Liver (tissue), 9 donors: ENCODE results near the gene MYO15B. TPM values are rescaled to one million over a fixed set of nuclear protein-coding genes. Genes with fewer than 3 reads are reported as not detected.

Experiments
- DNase-seq: peaks from one replicate; pipeline ENCODE4 v3.0.0-alpha.2; 2017; ENCODE audit warnings: low spot score
- H3K27ac ChIP-seq, 2 donors: one replicate each; pipeline ENCODE4 v1.7.0; 2013; ENCODE audit warnings: inconsistent platforms in 2 of 2, low read length in 2 of 2, control low read depth in 1 of 2, low read depth in 1 of 2, mild to moderate bottlenecking in 1 of 2
- H3K27me3 ChIP-seq, 4 donors: one replicate each; pipeline versions ENCODE4 v1.6.1 to v1.7.0; 2013; ENCODE audit warnings: low read length in 3 of 4, inconsistent platforms in 1 of 4, mild to moderate bottlenecking in 1 of 4, moderate library complexity in 1 of 4; ENCODE audit not compliant: control insufficient read depth in 4 of 4, insufficient read depth in 4 of 4
- H3K36me3 ChIP-seq, 4 donors: one replicate each; pipeline versions ENCODE4 v1.6.1 to v1.7.0; 2013; ENCODE audit warnings: low read length in 3 of 4, mild to moderate bottlenecking in 3 of 4, low read depth in 1 of 4, moderate library complexity in 1 of 4; ENCODE audit not compliant: control insufficient read depth in 4 of 4, insufficient read depth in 3 of 4
- H3K4me1 ChIP-seq, 4 donors: one replicate each; pipeline versions ENCODE4 v1.6.1 to v1.7.0; 2013; ENCODE audit warnings: low read length in 3 of 4, mild to moderate bottlenecking in 3 of 4, moderate library complexity in 1 of 4; ENCODE audit not compliant: control insufficient read depth in 4 of 4, insufficient read depth in 4 of 4
- H3K4me3 ChIP-seq, 3 donors: one replicate each; pipeline versions ENCODE4 v1.6.1 to v1.7.0; 2013; ENCODE audit warnings: low read length in 3 of 3, control low read depth in 1 of 3, low read depth in 1 of 3, mild to moderate bottlenecking in 1 of 3
- H3K9ac ChIP-seq, 2 donors: one replicate each; pipeline ENCODE4 v1.7.0; 2013; ENCODE audit warnings: low read length in 2 of 2, mild to moderate bottlenecking in 2 of 2, moderate library complexity in 2 of 2, control low read depth in 1 of 2, low read depth in 1 of 2
- H3K9me3 ChIP-seq, 4 donors: one replicate each; pipeline versions ENCODE4 v1.6.1 to v1.7.0; 2013; ENCODE audit warnings: low read length in 3 of 4; ENCODE audit not compliant: control insufficient read depth in 4 of 4
- ATF3 ChIP-seq: IDR thresholded peaks from 2 replicates; pipeline ENCODE4 v1.6.1; 2016; ENCODE audit warnings: antibody characterized with exemption
- CTCF ChIP-seq: fragments of 150-350 bp; IDR thresholded peaks from 2 replicates; pipeline ENCODE4 v1.5.1; 2017; ENCODE audit warnings: improper control_type of control experiment, low read depth, low read length; ENCODE audit not compliant: missing input control
- EGR1 ChIP-seq, 2 donors: IDR thresholded peaks; 2 replicates each; pipeline ENCODE4 v1.6.1; 2016 to 2018; ENCODE audit warnings: antibody characterized with exemption in 2 of 2, low read depth in 2 of 2
- FOXA1 ChIP-seq: IDR thresholded peaks from 2 replicates; pipeline ENCODE4 v1.6.1; 2016; ENCODE audit warnings: antibody characterized with exemption
- FOXA2 ChIP-seq: IDR thresholded peaks from 2 replicates; pipeline ENCODE4 v1.6.1; 2016; ENCODE audit warnings: antibody characterized with exemption
- GABPA ChIP-seq, 2 donors: IDR thresholded peaks in 1 of 2; conservative IDR thresholded peaks in 1 of 2; 2 replicates each; pipeline ENCODE4 v1.6.1; 2016; ENCODE audit warnings: antibody characterized with exemption in 2 of 2, mild to moderate bottlenecking in 1 of 2, moderate library complexity in 1 of 2
- HNF4A ChIP-seq, 2 donors: conservative IDR thresholded peaks; 2 replicates each; pipeline ENCODE4 v1.6.1; 2016; ENCODE audit warnings: antibody characterized with exemption in 2 of 2, mild to moderate bottlenecking in 2 of 2
- HNF4G ChIP-seq: IDR thresholded peaks from 2 replicates; pipeline ENCODE4 v1.6.1; 2016; ENCODE audit warnings: antibody characterized with exemption
- JUND ChIP-seq, 2 donors: IDR thresholded peaks; 2 replicates each; pipeline ENCODE4 v1.6.1; 2016; ENCODE audit warnings: antibody characterized with exemption in 2 of 2
- MAX ChIP-seq: IDR thresholded peaks from 2 replicates; pipeline ENCODE4 v1.6.1; 2016; ENCODE audit warnings: antibody characterized with exemption
- RAD21 ChIP-seq, 2 donors: IDR thresholded peaks; 2 replicates each; pipeline ENCODE4 v1.6.1; 2016; ENCODE audit warnings: antibody characterized with exemption in 2 of 2, mild to moderate bottlenecking in 2 of 2
- REST ChIP-seq: IDR thresholded peaks from 2 replicates; pipeline ENCODE4 v1.6.1; 2016; ENCODE audit warnings: antibody characterized with exemption, mild to moderate bottlenecking
- RXRA ChIP-seq, 2 donors: IDR thresholded peaks; 2 replicates each; pipeline ENCODE4 v1.6.1; 2017 to 2018; ENCODE audit warnings: antibody characterized with exemption in 2 of 2, mild to moderate bottlenecking in 1 of 2
- SP1 ChIP-seq: IDR thresholded peaks from 2 replicates; pipeline ENCODE4 v1.6.1; 2018; ENCODE audit warnings: antibody characterized with exemption, mild to moderate bottlenecking
- TAF1 ChIP-seq: conservative IDR thresholded peaks from 2 replicates; pipeline ENCODE4 v1.6.1; 2016; ENCODE audit warnings: antibody characterized with exemption, mild to moderate bottlenecking
- YY1 ChIP-seq: IDR thresholded peaks from 2 replicates; pipeline ENCODE4 v1.6.1; 2016; ENCODE audit warnings: antibody characterized with exemption, mild to moderate bottlenecking
- ZBTB33 ChIP-seq: IDR thresholded peaks from 2 replicates; pipeline ENCODE4 v1.6.1; 2016; ENCODE audit warnings: antibody characterized with exemption
- WGBS: extraction: QIAGEN DNeasy Blood & Tissue Kit; methylation state at CpG from one replicate; pipeline ENCODE4 v1.1.7; 2013; 5-methylcytosine and 5-hydroxymethylcytosine counted together
- polyA plus RNA-seq, 2 donors: library from polyadenylated mRNA; stranded (reverse) in 1 of 2; unstranded in 1 of 2; fragments of 200-250 nt in 1 of 2; fragments of >200 nt in 1 of 2; fragmentation: Nextera tagmentation in 1 of 2; extraction: Ambion mirVana in 1 of 2; gene quantifications; one replicate each; pipeline versions ENCODE4 v1.2.1 to v1.2.3, GENCODE V29; 2013 to 2015
- total RNA-seq, 2 donors: library from RNA; depleted of rRNA; stranded (reverse); fragments of >200 nt; gene quantifications; one replicate each; pipeline ENCODE4 v1.2.3, GENCODE V29; 2014
- donor health status: healthy.
- donor health status: healthy.
- donor health status: healthy.
- donor health status: healthy.
- donor health status: healthy.

The MYO15B gene
- total and polyA plus RNA-seq, 4 donors: 13.3 to 34.4 (median 18.0) TPM

GRCh38 chr17:75624021-75624420 is 36.4 kb downstream of the MYO15B start:
- no peak for DNase-seq
- 92% methylated on average over 12 of the region's 12 CpGs for WGBS
- peaks cover 0 to 48% (median 6%) of the 10 kb centered on the region in 4 donors for H3K36me3 ChIP-seq
- no peak overlapping the region for H3K27ac ChIP-seq
- TF ChIP-seq ATF3 (no peak), GABPA (IDR thresholded peaks at IDR 0.05 in 1 of 2, conservative IDR thresholded peaks at IDR 0.05 in 1 of 2) (no peak), SP1 (no peak), REST (no peak), RXRA (IDR thresholded peaks at IDR 0.05) (no peak), MAX (no peak), EGR1 (IDR thresholded peaks at IDR 0.05; ENCODE audit: low read depth in 2 of 2) (no peak), JUND (IDR thresholded peaks at IDR 0.05) (no peak), FOXA2 (no peak), FOXA1 (no peak), ZBTB33 (no peak), TAF1 (no peak), RAD21 (IDR thresholded peaks at IDR 0.05) (no peak), HNF4G (no peak), CTCF (no peak), YY1 (no peak), HNF4A (conservative IDR thresholded peaks at IDR 0.05) (no peak)
- no peak overlapping the region for H3K9ac ChIP-seq
- H3K4me1 ChIP-seq: no peaks in the 10 kb centered on the region
- H3K9me3 ChIP-seq: no peaks in the 10 kb centered on the region
- H3K4me3 ChIP-seq: no peak overlapping the region
- no peaks in the 10 kb centered on the region for H3K27me3 ChIP-seq
